NCI-H2081 treated with DMSO at 0.1 percent for 48 hours (cell line): Measurements from ENCODE around the gene PATE1.
"Not testable (repeated sequence)": the region's sequence is repeated elsewhere in the genome, so short reads cannot be mapped to it uniquely, and the experiment has no call there.

Experiments
- DNase-seq: peaks from one replicate; lab custom pipeline; 2025; lab: John Stamatoyannopoulos, UW

The PATE1 gene, protein sequence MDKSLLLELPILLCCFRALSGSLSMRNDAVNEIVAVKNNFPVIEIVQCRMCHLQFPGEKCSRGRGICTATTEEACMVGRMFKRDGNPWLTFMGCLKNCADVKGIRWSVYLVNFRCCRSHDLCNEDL

DNA sequence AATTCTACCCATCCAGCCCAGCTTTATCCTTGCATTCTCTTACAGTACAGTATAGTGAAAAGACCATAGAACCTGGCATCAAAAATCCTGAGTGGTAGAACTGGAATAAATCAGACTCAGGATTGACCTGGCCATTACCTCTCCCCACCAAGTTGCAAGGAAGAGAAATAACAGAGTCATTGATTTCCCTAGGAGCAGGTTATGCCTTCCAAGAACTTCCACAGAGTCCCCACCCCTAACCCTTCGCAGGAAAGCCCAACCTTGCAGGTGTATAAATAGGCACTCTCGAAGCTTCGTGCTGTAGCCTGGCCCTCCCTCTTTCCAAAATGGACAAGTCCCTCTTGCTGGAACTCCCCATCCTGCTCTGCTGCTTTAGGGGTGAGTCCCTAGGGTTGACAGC lies at the start of gene PATE1:
Gene PATE1, plus strand, starts transcription at position 301 of the 400 bp plus-strand sequence. Its CDS starts 26 bp downstream, at position 327.
- DNase-seq: no peak

DNA sequence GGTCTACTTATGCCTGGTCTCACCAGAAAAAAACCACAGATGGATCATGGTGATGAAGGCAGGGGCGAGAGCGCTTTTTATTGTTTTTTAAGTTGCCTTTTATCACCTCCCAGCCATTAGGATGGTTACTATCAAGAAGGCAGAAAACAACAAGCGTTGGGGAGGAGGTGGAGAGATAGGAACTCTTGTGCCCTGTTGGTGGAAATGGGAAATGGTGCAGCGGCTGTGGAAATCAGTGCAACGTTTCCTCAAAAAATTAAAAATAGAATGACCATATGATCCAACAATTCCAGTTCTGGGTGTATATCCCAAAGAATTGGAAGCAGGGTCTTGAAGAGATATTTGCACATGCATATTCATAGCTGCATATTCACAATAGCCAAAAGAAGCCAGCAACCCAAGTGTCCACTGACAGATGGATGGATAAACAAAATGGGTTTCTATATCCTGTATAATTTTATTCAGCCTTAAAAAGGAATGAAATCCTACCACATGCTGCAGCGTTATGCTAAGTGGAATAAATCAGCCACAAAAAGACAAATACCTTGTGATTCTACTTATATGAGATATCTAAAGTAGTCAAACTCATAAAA lies 45.0 kb upstream of the PATE1 start:
- DNase-seq: no peak

DNA sequence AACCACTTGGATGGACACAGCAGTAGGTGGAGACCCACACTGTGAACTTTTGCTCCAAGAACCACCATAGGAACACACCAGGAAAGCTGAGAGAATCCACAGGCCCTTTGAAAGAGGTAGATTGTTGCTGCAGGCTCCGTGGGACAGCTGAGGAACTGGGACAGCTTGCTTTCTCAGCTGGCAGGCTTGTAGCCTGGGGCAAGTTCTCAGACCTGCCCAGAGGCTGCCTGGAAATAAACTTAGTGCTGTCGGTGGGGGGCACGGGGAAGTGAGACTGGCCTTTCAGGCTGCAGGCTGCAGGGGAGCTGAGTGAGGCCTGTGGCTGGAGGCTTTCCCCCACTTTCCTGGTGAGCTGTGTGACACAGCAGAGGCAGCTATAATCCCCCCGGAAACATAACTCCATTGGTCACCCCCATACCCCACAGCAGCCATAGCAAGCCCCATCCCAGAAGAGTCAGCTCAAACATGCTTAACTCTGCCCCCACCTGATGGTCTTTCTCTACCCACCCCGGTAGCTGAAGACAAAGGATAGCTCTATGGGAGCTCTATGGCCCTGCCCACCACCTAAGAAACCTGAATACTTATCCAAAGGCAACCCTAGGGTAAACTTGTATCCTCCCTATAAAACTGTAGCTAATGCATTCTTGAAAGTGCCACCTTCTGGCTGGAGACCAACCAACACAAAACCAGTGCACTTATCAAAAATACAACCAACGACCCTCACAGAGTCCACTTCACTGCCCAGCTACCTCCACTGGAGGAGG lies 44.0 kb upstream of the PATE1 start:
- no peak for DNase-seq

DNA sequence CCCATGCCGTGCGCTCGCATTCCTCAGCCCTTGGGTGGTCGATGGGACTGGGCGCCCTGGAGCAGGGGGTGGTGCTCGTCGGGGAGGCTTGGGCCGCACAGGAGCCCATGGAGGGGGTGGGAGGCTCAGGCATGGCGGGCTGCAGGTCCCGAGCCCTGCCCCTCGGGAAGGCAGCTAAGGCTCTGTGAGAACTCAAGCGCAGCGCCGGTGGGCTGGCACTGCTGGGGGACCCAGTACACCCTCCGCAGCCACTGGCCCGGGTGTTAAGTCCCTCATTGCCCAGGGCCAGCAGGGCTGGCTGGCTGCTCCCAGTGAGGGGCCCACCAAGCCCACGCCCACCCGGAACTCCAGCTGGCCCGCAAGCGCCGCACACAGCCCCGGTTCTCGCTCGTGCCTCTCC lies 41.4 kb upstream of the PATE1 start:
- not testable (repeated sequence) for DNase-seq

DNA sequence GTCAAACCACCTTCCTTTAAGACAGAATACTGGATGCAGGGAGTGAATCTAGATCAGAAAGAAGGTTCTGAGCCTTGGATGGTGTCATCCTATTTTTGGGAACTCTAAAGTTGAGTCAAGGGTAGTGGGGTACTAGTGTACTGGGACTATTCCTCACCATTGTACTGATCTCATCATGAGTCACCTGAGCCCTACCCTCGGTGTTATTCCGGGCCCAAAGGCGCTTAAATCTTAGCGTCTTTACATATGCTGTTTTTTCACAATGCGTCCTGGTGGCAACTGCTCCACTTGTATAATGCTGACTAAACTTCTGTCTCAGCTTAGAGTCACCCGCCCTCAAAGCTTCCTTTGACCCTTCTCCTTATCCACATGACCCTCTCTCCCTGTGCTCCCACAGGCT lies 25.3 kb upstream of the PATE1 start:
- no peak for DNase-seq

DNA sequence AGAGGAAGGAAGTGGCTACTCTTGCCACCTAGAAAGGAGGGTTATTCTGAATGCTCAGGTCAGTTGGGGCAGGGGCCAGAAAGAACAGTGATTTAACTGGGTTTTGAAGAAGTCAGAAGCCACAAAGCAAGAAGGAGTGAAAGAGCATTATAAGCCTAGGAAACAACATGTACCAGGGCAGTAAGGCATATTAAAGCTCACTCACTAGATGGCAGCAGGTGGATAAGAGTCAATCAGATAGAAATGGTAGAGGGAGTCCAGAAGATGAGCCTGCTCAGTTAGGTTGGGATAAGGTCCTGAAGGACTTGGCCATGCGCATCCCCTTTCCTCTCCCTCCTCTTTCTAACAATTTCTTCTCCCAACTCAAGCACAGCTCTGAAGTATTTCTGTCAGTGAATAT lies 22.0 kb upstream of the PATE1 start:
- DNase-seq: no peak

DNA sequence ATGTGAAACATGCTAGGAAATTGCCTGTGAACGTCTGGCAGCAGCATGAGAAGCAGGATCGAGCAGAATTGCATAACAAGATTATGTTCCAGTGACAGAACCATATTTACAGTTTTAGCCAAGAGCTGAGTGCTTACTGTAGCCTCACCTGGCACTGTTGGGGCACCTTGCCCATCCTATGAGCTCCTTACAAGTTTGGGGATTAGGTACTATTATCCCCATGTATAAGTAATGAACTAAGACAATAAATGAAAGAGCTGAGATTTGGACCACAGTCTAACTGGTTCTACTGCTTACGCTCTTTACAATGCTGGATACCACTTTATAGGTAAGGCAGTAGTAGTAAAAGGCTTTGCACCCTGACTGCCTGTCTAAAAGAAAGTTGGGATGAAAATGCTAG lies 17.1 kb upstream of the PATE1 start:
- DNase-seq: no peak

DNA sequence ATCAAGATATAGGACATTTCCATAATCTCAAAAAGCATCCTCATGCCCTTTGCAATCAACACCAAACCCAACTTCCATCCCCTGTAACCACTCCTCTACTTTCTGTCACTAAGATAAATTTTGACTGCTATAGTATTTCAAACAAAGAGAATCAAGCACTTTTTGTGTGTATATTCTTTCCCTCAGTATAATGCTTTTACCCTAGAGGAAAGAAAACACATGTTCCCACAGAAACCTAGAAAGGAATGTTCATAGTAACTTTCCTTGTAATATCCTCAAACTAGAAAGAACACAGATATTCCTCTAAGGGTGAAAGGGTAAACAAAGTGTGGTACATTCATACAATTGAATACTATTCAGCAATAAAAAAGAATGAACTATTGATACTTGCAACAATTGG lies 5.5 kb upstream of the PATE1 start:
- DNase-seq: no peak

DNA sequence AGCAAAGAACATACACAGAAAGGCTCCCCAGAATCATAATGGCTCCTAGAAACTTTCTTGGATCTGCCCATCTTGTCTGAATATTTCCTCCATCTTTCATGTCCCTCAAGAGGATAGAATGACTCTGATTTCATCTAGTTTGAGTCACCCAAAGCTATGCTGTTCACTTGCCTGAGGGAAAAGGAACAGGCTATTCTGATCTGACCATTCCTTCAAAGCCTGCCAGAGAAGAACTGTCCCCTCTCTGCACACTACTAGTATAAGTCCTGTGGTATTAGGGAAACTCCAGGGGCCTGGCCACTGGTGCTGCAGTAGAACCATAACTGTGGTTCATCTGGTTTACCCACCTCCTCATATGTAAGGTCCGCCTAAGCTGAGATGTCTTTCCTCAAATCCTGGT lies 2.4 kb upstream of the PATE1 start:
- no peak for DNase-seq

DNA sequence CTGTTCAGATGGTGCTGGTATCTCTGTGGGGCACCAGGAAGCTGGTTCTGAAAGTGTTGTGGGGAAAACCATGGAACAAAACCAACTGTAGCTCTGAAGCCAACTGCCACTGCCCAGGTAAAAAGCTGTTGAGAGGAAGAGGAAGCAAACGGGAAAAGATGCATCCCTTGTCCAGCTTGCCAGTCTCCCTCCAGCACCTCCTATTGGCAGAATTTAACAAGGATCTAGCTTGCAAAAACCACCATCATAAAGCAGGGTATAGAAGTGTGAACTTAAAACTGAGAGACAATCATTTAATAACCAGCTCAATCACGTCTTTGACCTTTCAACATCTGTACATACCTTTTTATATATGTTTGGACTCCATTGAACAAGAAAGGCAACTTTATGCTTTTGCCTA lies 4.5 kb downstream of the PATE1 start:
- DNase-seq: no peak

DNA sequence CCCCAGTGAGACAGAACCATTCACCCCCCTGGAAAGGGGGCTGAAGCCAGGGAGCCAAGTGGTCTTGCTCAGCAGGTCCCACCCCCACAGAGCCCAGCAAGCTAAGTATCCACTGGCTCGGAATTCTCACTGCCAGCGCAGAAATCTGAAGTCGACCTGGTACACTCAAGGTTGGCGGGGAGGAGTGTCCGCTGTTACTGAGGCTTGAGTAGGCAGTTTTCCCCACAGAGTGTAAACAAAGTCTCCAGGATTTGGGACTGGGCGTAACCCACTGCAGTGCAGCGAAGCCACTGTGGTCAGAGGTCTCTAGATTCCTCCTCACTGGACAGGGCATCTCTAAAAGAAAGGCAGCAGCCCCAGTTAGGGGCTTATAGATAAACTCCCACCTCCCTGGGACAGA lies 10.0 kb downstream of the PATE1 start:
- no peak for DNase-seq

DNA sequence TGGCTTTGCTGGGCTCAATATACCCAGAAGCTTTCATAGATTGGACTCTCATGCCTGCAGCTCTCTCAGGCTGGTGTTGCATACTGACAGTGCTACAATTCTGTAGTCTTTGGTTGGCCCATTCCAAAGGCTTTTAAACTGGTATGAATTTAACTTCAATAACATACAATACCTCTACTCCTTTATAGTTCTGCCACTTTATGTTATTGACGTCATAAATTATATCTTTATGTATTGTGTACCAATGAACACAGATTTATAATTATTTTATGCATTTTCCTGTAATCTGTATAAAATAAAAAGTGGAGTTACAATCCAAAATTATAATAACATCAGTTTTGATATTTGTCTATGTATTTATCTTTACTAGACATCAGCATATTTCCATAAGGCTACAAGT lies 16.4 kb downstream of the PATE1 start:
- no peak for DNase-seq

DNA sequence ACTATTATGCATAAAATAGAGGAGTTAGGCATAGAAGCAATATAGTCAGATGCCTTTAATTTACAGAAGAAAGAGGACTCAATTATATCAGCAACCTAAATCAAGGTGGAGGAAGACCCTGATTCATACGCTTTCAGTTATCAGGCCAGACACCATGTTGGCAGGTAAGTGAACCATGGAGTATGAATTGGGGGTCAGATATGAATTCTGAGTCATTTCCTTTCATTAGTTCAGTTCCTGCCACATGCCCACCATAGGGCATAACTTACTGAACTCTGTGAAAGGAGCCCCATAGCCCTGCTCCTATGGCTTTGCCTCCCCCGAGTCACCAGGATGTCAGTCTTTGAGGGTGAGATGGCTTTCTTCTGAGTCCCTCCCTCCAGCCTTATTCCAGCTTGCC lies 17.4 kb downstream of the PATE1 start:
- no peak for DNase-seq

DNA sequence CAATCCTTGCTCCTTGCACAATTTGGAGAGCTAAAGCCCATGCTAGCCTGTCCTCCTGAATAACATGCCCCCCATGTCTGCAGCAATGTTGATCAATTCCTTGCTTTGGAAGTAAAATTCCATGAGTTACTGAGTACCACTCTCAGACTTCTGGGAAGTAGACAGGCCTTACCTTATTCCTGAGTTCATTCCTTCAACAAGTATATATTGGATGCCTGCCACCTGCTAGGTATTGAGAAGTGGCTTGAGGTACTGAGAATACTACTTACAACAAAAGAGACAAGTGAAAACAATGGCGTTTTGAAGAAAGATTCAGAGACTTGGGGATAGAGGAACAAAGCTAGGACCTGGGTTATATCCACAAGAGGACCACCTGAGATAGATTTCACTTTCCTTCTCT lies 20.2 kb downstream of the PATE1 start:
- no peak for DNase-seq

DNA sequence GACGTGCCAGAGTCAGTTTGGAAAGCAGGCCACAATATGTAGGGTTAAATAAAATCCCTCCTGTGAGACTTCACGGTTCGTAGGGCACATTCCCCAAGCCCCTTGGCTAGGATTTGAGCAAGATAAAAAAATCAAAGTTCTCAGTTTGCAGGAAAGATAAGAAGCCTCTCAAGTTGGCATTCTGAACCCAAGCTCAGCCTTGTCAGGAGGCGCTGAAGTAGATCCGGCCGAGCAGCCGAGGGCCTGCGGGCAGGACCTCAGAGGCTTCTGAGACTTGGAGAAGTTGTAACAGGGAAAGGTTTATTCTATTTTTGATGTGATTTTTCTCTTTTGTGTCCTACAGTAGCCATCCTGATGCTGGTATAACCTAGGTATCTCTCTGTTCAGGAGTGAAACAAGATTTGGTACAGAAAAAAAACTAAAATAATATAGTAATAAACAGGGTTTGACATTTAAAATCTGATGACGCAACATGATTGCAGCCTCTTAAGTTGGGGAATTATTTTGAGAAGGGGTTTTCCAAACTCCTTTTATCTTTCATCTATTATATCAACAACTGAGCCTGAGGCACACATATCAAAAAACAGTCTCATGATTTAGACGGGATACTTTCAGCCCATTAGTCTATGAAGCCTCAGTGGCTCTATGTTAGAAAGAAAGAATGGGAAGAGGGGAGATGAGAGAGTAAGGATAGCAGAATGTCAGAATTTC lies 22.4 kb downstream of the PATE1 start:
- no peak for DNase-seq

DNA sequence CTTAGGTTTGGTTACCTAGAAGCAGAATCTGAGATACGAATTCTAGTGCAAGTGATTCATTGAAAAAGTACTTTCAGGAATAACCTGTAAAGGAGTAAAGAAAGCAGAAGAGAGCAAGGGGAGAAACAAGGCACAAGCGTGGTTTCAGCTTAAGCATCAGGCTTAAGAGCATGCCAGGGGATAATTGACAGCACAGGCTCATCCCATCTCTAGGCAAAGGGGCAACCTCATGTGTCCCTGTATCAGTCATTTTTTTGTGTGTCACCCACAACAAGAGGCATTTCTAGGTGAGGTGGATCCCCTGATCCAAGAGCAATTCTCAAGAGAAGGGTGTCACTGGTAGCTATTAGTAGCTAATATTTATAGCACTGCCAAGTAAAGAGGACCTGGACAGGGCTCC lies 24.5 kb downstream of the PATE1 start:
- no peak for DNase-seq

DNA sequence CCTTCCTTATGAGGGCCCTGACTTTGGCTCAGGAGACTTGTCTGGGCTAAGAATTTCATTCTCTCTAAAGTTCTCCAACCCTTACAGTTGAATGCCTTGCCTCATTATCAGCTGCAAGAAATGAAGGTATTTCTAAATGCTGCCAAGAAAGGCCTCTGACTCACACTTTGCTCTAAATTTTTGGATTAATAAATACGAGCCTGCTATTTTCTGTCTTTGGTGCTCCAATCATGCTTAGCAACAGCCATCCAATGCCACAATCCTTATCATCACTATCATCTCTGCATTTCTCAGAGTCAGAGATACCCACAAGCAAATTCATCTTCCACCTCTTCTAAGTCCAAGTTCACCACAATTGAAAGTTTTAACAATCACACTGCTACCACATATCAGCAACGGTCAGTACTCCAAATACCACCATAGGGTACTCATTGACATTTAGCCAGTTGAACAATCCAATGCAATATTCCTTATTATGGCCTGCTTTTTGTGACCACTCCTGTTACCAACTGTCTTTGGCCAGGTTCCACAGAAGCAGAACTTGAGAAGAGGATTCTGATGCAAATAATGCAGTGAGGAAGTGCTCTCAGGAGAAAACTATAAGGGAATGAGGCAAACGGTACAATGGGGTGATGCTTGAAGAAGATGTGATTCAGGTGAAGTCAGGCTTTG lies 26.9 kb downstream of the PATE1 start:
- DNase-seq: no peak

DNA sequence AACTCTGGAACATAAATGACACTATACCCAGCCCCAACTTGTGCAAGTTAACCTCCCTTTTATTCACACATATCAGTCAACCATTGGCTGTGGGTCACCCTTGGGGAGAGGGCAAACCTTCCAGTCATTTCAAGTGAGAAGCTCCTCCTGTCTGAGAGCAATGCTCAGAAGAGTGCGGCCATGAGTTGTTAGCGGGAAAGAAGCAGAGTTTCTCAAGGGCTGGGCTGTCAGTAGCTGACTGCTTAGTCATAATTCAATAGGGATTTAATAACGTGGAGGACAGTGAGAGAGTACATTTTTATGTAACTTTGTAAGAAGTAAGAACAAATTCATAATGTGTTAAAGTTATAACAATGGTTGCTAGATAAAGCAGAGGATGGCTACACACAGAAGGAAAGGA lies 27.4 kb downstream of the PATE1 start:
- DNase-seq: no peak

DNA sequence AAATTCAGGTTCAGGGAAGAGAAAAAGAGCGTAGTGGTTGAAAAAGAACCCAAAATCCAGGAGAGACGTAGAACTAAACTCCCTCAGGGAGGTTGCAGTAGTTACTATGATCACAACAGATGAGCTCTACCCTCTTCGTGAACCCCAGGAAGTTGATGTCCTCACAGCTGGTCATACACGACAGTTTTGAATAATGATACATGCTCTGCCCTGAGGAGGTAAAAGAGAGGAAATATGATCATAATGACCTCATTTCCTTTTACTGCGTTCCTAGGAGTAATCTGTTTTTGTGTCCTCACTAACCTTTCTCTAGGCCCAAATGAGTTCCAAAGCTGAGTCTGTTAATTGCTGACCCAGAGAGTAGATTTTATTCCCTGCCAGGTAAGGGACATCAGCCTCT lies 31.2 kb downstream of the PATE1 start:
- no peak for DNase-seq

DNA sequence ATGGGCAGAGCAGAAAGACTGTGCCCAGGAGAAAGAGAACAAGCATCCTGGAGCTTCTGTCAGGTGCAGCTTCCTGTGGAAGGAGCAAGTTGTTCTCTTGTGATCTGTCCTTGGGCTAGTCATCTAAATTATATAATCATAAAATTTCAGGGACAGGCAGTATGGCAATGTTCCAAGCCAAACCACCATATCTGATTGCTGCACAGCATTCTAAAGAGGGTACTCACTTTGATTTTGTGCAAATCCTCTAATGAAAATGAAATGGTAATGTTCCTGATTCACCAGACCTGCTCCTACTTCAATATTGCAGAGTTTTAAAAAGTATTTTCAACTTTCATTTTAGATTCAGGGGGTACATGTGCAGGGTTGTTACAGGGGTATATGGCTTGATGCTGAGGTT lies 32.6 kb downstream of the PATE1 start, which contains the start of gene PATE2:
Gene PATE2, minus strand, starts transcription at position 101 of the 400 bp plus-strand sequence. Its CDS starts 55 bp downstream, at position 46.
- DNase-seq: no peak

DNA sequence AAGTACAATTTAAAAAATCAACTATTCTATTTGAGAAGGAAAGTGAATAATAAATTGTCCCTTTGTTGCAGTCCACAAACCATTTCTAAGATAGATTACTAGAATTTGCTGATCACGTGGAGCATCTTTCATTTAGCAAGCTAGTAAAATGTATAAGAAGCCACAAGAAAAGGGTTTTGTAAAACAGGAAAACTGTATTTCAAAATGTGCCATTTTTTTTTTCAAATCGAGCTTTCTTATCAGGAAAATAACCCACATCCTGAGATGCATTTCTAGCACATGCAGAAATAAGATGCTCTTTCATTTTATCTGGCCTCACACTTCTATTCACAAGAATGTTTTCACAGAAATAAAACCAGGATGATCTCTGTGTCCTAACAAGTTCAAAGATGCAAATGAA lies 38.6 kb downstream of the PATE1 start:
- DNase-seq: no peak

DNA sequence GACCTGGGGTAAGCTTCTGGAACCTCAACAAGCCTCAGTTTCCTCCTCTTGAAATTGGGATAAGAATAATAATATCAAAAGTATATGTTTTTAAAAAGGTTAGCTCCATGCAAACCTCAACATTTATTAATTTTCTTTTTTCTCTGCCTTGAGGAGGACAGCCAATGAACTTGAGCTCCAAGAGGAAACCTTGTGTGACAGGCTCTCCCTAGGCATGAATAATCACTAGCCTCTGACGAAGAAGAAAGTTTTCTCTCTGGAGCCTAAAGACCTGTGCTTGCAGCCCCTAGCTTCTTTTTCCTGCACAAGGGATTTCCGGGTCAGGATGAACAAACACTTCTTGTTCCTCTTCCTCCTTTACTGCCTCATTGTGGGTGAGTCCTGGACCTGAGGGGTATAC lies 41.7 kb downstream of the PATE1 start, which contains the start of gene PATE3:
Gene PATE3, plus strand, starts transcription at position 301 of the 400 bp plus-strand sequence. Its CDS starts 25 bp downstream, at position 326.
- no peak for DNase-seq
